ENCODE results near the gene SCP2.

DNA sequence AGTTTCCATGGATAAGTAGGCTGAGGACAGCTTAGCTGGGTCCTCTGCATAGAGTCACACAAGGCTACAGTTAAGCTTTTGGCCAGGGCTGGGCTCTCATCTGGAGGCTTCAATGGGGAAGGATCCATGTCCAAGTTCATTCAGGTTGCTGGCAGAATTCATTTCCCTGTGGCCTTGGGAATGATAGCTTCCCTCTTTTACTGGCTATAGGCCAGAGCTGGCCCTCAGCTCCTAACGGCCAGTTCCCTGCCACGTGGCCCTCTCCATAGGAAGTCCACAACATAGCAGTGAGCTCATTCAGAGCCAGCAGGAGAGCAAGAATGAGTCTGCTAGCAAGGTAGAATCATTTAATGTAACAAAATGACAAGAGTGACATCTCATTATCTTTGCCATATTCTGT lies 119.9 kb downstream of the SCP2 start:
- no peak for TF ChIP-seq EZH2 (IDR thresholded peaks at IDR 0.05; ENCODE audit: borderline replicate concordance, low read depth, low read length, poor library complexity, severe bottlenecking)
- TF ChIP-seq, protein P1, sequence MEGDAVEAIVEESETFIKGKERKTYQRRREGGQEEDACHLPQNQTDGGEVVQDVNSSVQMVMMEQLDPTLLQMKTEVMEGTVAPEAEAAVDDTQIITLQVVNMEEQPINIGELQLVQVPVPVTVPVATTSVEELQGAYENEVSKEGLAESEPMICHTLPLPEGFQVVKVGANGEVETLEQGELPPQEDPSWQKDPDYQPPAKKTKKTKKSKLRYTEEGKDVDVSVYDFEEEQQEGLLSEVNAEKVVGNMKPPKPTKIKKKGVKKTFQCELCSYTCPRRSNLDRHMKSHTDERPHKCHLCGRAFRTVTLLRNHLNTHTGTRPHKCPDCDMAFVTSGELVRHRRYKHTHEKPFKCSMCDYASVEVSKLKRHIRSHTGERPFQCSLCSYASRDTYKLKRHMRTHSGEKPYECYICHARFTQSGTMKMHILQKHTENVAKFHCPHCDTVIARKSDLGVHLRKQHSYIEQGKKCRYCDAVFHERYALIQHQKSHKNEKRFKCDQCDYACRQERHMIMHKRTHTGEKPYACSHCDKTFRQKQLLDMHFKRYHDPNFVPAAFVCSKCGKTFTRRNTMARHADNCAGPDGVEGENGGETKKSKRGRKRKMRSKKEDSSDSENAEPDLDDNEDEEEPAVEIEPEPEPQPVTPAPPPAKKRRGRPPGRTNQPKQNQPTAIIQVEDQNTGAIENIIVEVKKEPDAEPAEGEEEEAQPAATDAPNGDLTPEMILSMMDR (conservative IDR thresholded peaks at IDR 0.05; ENCODE audit: low read depth, low read length), result no peak

Data from A673 (cell line).